Type B pancreatic cell (in vitro differentiated cells): Measurements from ENCODE around the gene SLC29A2. TPM values are rescaled to one million over a fixed set of nuclear protein-coding genes. Genes with fewer than 3 reads are reported as not detected.

ENCODE experiments used
- DNase-seq: peaks from one replicate; pipeline ENCODE4 v3.0.0; 2021; ENCODE audit warnings: mixed read lengths; ENCODE audit not compliant: unreplicated experiment; ENCODE audit errors: extremely low spot score
- H3K27ac Mint-ChIP-seq: 2 replicates; pipeline ENCODE4 v1.8.0; 2021; ENCODE audit warnings: mild to moderate bottlenecking, mixed read lengths
- H3K27me3 Mint-ChIP-seq: 2 replicates; pipeline ENCODE4 v1.8.0; 2021; ENCODE audit warnings: mixed read lengths
- H3K36me3 Mint-ChIP-seq: 2 replicates; pipeline ENCODE4 v1.8.0; 2021; ENCODE audit warnings: mixed read lengths
- H3K4me1 Mint-ChIP-seq: one replicate; pipeline ENCODE4 v1.8.0; 2021; ENCODE audit warnings: mixed read lengths; ENCODE audit not compliant: unreplicated experiment
- H3K4me3 Mint-ChIP-seq: 2 replicates; pipeline ENCODE4 v1.8.0; 2021; ENCODE audit warnings: mild to moderate bottlenecking, mixed read lengths
- H3K9me3 Mint-ChIP-seq: 2 replicates; pipeline ENCODE4 v1.8.0; 2021; ENCODE audit warnings: mixed read lengths
- CTCF ChIP-seq: fragments of 200-600 bp; sonication (generic); conservative IDR thresholded peaks from 2 replicates; pipeline ENCODE4 v1.5.0; 2021; ENCODE audit warnings: antibody characterized with exemption, mild to moderate bottlenecking
- total RNA-seq: library from RNA; stranded (reverse); gene quantifications from 2 replicates; pipeline ENCODE4 v1.2.1, GENCODE V29; 2021; ENCODE audit warnings: low replicate concordance

SLC29A2 gene
- total RNA-seq, 1 donor from 2014 or later, result 22.2 TPM

GRCh38 chr11:66347425-66348276, 23.9 kb downstream of the SLC29A2 start, which contains the start of gene B4GAT1:
B4GAT1 (minus strand) TSS chr11:66347629; CDS start chr11:66347545, 84 bp downstream.
- H3K27ac Mint-ChIP-seq, result peak within 1 kb of the TSS; percentile 99
- peak within 1 kb of the TSS; percentile 97 for H3K4me3 Mint-ChIP-seq
- TF ChIP-seq CTCF, result no peak
- H3K9me3 Mint-ChIP-seq, result no peaks in the 10 kb centered on the region
- DNase-seq, result peak; percentile 92
- H3K4me1 Mint-ChIP-seq, result peaks cover 23% of the 10 kb centered on the region
- peaks cover 4% of the 10 kb centered on the region for H3K36me3 Mint-ChIP-seq
- H3K27me3 Mint-ChIP-seq, result peaks cover 5% of the 10 kb centered on the region

DNA sequence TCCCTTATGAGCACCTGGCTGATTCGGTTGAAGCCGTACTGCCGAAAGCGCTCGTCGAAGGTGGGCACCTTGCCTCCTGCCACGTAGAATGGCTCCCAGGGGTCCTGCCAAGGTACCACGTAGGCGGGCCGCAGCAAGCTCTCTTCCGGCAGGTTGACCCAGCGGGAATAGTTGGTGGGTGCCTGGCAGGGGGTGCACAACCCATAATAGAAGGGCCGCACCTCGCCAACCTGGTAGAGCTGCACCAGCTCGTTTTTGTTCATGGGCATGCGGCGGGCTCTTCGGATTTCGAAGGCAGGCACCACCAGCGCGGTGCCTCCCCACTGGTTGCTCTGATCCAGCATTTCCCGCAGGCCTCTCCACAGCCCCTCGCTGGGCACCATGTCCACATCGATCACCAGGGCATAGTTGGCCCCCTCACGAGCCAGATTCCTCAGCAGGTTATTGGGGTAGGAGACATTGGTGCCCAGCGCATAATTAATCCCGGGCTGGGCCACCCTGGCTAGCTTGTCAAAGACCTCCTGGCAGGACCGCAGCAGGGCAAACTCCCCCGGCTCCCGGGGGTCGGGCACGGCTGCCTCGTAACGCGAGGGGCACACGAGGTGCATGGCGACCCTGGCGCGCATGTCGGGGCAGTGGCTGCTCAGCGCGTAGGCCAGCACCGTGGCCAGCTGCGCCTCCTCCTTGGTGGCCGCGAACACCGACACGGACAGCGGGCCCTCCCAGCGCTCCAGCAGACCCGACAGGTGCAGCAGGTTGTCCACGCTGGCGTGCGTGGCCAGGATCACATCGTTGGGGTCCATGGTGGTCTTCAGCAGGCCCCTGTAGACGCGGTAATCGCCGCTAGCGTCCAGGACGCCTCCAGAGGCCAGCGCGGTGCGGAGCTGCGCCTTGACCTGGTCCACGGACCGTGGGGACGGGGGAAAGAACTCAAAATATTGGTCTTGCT, 24.8 kb downstream of the SLC29A2 start:
- DNase-seq, result no peak
- Mint-ChIP-seq H3K4me3 (peak overlapping the region; percentile 97), H3K9me3 (no peaks in the 10 kb centered on the region), H3K36me3 (peaks cover 4% of the 10 kb centered on the region), H3K27ac (peak overlapping the region; percentile 97), H3K27me3 (peaks cover 5% of the 10 kb centered on the region), H3K4me1 (peaks cover 23% of the 10 kb centered on the region)
- no peak for TF ChIP-seq CTCF

- peak overlapping the region; percentile 97 for H3K27ac Mint-ChIP-seq
- no peak for DNase-seq
- TF ChIP-seq CTCF, result no peak
- H3K4me3 Mint-ChIP-seq, result peak overlapping the region; percentile 97
- peaks cover 5% of the 10 kb centered on the region for H3K27me3 Mint-ChIP-seq
- H3K9me3 Mint-ChIP-seq, result no peaks in the 10 kb centered on the region
- H3K36me3 Mint-ChIP-seq, result peaks cover 4% of the 10 kb centered on the region
- H3K4me1 Mint-ChIP-seq, result peaks cover 23% of the 10 kb centered on the region
Observed at GRCh38 chr11:66345316-66345649, 26.3 kb downstream of the SLC29A2 start.

DNA sequence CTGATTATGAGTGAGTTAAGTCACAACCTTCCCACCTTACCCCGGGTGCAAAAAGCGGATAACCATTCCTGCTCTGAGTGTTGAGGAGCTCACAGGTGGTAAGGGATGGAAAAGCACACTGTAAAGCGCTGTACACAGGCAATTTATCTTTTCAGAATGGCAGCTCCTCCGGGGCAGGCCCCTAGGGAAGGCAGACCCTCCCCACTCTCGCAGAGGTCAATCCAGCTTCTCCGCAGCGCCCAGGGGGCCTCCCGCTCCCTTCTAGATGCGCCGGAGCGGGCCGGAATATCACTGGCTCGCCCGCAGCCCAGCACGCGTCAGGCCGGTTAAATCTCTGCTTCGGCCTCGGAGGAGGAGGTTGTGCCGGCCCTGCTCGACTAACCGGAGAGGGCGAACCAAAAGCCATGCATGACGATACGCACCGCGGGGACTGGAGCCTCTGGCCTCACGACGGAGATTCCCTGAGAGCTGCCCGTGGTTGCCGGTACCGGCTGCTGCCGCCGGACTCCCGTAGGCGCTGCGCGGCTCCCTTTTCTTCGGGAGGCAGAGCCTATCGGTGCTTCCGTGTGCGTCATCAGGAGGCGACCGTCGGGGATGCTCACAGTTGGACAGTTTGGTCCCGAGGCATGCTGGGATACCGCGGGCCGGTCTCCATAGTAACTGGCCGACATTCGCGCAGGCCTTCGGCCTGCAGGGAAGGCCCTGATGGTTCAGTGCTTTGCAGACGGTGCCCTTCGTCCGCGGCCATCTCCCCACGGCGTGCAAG, 26.8 kb downstream of the SLC29A2 start, which contains the start of gene BRMS1:
Gene BRMS1 (minus strand): TSS at position 555 of the 766 bp plus-strand sequence. CDS start 2,870 bp downstream, outside the sequence.
- Mint-ChIP-seq H3K36me3 (peaks cover 4% of the 10 kb centered on the region), H3K4me3 (peak within 1 kb of the TSS; percentile 97), H3K4me1 (peaks cover 23% of the 10 kb centered on the region), H3K27me3 (peaks cover 5% of the 10 kb centered on the region), H3K9me3 (no peaks in the 10 kb centered on the region), H3K27ac (peak within 1 kb of the TSS; percentile 97)
- peak; percentile 95 for DNase-seq
- peak; percentile 41 for TF ChIP-seq CTCF

DNA sequence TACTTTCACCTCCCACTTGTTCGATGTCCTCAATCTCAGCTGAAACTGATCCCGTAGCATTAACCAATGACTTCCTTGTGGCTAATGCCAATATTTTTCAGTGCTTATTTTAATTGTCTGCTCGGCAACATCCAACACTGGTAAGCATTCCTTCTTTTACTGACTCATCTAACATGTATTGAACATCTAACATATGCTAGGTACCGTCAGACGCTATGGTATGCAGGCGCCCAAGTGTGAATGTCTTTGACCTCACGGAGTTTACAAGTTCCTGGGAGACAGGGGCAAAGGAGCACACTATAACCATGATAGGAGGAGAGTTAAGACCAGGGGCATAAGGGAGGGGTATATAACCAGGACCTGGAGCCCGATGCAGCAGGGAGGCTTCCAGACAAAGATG, 28.4 kb downstream of the SLC29A2 start:
- DNase-seq, result no peak
- H3K9me3 Mint-ChIP-seq, result no peaks in the 10 kb centered on the region
- peak overlapping the region; percentile 97 for H3K4me3 Mint-ChIP-seq
- peaks cover 5% of the 10 kb centered on the region for H3K27me3 Mint-ChIP-seq
- no peak for TF ChIP-seq CTCF
- peaks cover 4% of the 10 kb centered on the region for H3K36me3 Mint-ChIP-seq
- H3K4me1 Mint-ChIP-seq, result peaks cover 26% of the 10 kb centered on the region
- no peak overlapping the region for H3K27ac Mint-ChIP-seq
